T-helper 9 cell (primary cell): ENCODE results near the gene IL4R.

Experiments used
- DNase-seq: peaks from one replicate; pipeline ENCODE4 v3.0.0-alpha.2; 2020

IL4R gene

DNA sequence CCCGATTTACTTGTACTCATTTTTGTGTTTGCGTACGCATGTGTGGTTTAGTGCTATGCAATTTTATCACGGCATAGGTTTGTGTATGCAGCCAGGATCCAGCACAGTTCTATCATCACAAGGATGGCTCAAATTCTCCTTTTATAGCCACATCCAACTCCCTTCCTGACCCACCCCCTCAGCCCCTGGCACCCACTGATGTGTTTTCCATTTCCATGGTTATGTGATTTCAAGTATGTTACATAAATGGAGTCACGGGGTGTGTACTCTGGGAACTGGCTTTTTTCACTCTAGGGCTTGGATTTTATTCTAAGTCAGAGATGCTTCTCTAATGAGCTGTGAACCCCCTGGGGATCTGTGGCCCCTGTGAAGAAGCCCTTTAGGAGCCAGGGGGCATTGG, 16.8 kb downstream of the IL4R start:
- DNase-seq, result no peak

DNA sequence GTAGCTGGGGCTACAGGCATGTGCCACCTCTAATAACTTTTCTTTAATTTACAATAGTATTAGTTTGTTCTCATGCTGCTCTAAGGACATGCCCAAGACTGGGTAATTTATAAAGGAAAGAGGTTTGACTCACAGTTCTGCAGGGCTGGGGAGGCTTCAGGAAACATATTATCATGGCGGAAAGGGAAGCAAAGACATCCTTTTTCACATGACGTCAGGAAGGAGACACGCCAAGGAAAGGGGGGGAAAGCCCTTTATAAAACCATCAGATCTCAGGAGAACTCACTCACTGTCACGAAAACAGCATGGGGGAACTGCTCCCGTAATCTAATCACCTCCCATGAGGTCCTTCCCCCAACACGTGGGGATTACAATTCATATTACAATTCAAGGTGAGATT, 18.3 kb downstream of the IL4R start:
- DNase-seq, result no peak

DNA sequence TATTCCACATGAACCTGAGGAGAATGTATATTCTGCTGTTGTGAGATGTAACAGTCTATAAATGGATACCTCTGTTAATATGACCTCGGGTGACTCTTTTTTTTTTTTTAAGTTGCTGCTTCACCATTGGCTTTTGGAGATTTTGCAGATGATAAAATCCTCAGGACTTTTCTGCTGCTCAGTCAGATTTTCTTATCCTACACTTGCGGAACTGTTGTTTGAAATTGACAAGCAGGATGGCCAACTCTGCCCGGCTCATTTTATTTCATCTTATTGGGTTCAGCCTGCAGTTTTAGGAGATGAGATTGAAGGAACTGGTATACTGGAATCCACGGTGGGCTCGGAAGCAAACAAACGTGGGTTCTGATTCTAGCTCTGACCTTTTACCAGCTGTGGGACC, 19.3 kb downstream of the IL4R start:
- DNase-seq, result no peak

DNA sequence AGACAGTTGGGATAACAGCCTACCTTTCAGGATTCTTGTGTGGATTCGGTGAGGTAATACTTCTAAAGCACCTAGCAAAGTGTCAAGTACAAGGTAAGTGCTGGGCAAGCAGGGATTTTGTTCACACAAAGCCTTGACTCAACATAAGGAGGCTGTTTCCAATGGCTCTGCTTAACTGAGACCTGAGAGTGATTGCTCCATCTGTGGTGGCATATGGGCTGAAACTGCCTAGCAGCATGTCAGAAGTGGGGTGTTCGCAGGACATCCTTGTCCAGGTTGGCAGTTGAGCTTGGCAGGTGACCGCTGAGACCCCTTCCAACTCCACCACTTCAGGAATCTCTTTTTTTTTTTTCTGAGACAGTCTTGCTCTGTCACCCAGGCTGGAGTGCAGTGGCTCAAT, 19.8 kb downstream of the IL4R start:
- DNase-seq, result no peak

DNA sequence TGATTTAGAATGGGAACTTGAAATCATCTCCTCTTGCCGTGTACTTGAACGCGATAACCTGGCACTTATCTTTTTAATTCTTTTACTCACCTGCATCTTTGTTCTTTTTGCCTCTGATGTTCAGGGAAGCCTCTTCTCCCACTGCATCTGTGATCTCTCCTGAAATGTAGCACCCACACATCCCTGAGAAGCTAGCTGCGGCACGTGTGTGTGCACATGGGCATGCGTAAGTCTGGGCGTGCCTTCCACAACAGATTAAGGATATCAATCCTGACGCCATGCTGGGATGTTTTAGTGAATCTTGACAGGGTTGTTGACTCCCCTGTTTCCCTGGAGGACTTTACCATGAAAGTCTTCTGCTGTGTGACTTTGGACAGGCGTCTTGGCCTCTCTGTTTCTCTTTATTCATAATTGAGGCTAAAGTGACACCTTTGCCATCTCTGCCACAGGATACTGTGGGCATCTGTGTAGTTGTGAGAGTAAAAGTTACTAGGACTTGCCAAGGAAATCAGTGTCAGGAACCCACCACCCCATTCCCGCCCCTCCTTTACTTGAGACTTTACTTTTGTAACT, 20.5 kb downstream of the IL4R start:
- no peak for DNase-seq

DNA sequence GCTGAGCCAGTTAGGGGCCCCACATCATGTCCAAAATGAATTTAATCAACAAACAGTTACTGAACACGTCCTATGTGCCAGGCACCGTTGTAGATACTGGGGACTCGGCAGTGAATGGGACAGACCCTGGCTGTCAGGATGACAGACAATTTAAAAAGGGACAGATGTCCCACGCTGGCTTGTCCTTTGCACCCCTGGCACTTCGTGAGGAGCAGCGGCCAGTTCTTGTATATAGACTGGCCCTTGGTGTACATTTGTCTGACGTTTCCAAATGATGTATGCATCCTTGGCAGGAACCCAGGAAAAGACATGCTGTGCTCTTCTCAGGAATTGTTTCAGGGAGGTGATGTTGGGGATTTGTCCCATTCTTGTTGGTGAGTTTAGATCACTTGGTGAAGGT, 21.1 kb downstream of the IL4R start:
- no peak for DNase-seq

DNA sequence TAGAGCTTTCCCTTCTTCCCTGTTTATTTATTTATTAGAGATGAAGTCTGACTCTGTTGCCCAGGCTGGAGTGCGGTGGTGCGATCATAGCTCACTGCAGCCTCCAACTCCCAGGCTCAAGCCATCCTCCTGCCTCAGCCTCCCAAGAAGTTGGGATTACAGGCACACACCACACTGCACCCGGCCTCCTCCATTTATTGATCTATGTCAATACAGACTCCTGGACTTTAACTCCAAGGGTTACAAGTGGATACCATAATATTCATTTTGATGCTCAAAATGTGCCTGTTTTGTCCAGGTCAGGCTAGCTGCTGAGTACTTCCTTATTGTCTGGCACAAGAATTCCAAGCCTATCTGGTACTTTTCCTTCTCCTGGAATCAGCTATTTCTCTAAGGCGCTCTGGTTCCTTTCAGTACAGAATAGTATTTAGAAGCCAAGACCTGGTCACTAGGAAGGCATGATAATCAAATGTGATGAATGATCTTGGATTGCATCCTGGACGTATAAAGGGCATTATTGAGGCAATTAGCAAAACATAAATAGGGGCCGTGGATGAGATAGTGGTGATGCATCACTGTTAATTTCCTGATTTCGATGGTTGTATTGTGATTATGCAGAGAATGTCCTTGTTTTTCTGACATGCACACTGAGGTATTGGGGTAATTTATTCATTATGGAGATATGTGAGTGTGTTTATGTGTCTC, 21.7 kb downstream of the IL4R start:
- no peak for DNase-seq

DNA sequence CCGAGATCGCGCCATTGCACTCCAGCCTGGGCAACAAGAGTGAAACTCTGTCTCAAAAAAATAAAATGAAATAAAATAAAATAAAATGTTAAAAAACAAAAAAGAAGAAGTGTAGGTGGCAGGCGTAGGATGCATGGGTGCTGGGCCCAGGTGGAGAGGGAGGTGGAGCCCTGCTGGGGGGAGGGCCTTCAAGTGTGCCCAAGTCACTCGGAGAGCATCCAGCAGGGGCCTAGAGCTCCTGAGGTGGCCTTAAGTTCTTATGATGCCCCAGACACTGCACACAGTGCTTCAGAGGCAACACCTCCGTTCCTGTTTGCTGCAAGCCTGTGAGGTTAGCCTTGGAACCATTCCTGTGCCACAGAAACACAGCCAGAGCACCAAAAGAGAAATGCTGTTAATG, 23.2 kb downstream of the IL4R start:
- DNase-seq, result no peak

DNA sequence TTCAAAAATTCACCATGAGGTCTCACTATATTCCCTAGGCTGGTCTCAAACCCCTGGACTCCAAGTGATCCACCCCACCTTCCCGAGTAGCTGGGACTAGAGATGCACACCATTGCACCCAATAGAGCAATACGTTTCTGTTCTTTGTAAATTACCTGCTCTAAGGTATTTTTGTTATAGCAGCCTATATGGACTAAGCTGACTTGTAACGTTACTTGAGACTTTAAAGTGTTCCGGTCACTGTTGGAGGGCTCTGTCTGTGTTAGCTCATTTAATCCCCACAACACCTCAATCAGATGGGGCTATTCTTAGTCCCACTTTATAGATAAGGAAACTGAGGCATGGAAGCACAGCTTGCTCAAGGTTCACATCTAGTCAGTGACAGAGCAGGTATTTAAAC, 25.4 kb downstream of the IL4R start:
- DNase-seq, result no peak

DNA sequence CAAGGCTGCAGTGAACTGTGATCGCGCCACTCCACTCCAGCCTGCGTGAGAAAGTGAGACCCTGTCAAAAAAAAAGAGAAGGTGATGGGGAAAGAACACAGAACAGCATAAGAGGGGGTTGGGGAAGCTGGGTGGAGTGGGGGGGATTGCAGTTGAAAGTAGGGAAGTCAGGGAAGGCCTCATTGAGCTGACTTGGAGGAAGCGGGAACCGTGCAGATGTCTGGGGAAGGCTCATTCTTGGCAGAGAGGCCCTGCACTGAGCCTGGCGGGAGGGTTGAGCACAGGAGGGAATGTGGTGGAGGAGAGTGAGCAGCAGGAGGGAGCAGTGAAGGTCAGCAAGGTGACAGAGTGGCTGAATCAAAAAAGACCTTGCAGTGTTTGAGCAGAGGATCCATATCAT, 26.9 kb downstream of the IL4R start:
- DNase-seq, result no peak

DNA sequence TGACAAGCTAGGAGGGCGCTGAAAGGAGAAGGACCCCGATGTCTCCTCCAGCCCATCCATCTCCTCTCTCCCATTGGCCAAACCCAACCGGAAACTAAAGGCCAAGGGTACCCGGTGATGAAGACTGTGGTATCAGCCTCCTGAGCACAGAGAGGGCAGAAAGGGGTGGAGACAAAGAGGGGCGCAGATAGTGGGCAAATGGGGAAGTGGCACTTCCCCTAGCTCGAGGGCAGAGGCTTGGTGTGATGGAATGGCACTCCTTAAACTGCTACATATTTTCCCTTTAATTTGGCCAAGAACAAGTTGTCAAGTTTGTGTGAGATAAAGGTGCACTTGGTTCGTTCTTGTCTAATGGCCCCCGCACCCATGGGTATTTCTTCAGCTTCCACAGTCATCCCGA, 27.8 kb downstream of the IL4R start:
- DNase-seq, result no peak

DNA sequence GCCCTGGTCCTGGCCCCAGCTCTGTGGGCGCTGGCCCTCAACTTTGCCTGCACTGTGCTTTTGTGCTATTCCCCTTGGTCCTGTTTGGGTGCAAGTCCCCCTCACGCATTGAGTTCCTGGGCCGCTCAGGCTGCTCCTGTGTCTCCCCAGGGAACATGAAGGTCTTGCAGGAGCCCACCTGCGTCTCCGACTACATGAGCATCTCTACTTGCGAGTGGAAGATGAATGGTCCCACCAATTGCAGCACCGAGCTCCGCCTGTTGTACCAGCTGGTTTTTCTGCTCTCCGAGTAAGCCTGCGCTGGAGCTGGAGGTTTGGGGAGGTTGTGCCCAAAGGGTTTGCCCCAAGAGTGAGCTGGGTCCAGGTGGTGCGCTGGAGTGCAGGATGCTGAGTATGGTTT, 28.2 kb downstream of the IL4R start:
- DNase-seq, result no peak

DNA sequence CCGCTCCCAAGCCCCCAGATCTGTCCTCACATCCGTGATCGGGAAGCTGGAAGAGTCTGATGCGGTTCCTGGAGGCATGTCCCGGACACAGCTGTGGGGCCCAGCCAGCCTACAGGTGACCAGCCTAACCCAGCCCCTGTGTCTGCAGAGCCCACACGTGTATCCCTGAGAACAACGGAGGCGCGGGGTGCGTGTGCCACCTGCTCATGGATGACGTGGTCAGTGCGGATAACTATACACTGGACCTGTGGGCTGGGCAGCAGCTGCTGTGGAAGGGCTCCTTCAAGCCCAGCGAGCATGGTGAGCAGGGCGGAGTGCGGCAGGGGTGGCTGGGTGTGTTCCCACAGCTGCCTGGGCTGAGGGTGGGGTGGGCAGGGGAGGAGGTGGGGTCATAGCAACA, 30.9 kb downstream of the IL4R start:
- DNase-seq, result no peak

DNA sequence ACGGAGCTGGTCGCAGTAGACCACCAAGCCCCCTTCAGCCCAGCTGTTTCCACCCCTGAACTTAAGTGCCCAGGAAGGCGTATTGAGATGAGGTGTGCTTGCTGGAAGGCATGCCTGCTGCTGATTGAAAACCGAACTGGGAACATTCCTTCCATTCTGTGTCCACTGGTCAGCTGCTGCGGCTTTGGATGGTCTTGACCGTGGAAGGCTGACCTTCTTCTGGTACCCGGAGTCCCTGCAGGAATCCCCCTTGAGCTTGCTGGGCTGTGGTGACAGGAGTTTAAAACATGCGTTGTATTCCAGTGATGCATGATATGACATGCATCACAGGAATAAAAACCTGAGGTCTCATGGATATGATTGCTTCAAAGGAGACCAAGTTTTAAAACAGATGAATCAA, 31.4 kb downstream of the IL4R start:
- DNase-seq, result no peak

DNA sequence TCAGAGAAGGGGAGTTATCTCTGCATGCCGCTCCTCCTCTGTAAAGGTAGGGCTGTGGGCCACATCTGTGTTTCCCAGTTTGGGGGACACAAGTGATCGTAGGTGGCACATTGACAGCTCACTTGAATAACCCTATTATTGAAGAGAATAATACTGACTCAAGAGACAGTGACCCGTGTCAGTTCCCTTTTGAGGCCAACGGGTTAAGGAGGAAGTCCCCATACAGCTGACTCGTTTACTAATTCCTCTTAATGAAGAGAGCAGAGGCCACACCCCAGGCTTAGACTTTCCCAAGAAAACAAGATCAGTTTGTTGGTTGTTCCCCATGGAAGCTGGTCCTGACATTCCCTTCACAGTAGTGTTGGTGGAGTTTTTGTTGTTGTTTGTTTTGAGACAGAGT, 33.0 kb downstream of the IL4R start:
- DNase-seq, result no peak

DNA sequence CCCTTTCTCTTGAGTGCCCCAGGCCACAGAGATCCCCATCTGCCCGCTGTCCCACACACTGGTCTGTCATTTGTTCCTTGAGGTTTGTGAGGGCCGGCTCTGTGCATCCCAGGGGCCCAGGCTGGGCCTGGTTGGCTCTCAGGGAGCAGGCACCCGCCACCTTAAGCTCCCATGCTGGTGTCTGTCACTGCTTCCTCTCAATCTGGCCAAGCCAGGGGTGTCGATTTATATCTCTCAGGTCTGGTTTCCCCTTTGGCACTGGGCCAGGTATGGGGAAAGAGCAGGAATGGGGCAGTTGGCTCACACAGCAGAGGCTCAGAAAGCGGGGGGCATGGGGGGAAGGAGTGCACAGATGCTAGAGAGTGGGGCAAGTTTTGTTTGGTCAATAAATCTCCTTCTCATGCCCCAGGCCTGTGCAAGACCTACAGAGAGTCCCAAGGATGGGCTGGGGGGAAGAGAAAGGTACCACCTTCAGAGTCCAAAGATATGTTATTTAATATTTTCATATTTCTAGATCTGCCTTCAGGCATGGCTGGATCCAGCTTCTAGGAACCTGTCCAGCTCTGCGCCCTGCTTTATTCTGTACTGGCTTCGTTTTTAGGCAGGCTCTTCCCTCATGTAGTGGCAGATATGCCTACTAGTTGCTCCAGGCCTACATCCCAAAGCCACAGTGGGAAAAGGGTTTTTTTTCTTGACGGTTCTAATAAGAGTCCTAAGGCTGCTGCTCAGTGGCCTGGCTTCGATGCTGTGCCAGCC, 34.3 kb downstream of the IL4R start:
- DNase-seq, result no peak

DNA sequence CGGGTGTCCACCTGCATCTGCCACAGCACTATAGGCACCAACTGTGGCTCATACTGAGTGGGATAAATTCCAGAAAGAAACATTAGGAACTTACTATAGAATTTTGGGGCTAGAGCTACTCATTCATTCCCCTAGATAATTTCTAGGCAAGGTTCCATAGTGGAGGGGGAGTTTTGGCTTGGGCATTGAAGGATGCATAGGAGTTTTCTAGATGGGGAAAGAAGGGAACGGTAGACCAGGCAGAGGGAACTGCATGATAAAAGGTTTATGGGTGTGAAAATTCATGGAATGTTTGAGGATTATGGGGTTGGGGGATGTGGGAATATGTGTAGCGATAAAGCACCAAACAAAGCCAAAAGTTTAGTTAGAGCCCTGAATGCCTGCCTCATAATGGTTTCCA, 35.5 kb downstream of the IL4R start:
- no peak for DNase-seq

DNA sequence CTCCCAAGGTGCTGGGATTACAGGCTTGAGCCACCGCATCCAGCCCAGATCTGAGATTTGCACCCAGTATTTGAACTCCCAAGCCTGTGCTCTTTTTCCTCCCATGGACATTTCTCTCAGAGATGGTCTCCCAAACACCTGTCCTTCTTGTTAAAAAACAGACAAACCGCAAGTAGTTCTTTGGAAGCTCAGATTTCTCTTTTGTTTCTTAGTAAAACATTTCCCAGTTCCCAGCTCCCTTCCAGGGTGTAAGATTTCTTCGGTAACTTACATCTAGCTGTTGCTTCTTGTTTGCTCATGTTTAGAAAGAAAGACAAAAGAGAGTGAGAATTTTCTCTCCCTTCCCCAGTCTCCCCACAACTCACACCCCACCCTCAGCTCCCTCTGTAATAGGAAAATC, 36.2 kb downstream of the IL4R start:
- no peak for DNase-seq

DNA sequence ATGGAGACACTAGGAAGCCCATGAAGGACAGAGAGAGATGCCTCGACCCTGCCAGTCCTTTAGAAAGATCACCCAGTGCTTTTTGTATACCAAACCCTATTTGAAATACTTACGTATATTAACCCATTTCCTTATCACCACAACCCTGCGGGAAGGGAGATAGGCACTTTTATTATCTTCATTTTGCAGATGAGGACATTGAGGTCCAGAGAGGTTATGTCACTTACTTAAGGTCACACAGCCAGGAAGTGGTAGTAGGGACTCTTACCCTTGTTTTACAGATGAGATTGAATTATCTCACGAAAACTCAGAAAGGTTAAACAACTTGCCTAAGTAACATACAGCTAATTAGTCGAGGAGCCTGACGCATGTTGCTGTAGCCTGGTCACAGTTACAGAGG, 38.2 kb downstream of the IL4R start:
- DNase-seq, result no peak

DNA sequence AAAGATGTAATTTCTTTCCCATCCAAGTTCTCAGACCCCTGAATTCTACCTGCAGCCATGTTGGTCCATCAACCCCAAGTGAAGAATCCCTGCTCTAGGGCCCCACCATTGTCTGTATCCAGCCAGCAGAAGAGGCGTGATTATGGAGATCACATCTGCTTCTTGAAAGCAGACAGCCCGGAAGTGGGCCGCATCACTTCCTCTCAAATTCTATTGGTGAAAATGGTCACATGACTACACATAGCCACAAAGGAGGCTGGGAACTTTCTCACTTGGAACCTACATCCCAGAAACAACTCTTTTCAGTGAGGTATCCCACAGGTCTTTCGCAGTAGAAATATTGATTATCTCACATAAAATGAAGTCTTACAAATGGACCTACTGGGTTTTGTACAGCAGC, 40.1 kb downstream of the IL4R start:
- DNase-seq, result no peak

DNA sequence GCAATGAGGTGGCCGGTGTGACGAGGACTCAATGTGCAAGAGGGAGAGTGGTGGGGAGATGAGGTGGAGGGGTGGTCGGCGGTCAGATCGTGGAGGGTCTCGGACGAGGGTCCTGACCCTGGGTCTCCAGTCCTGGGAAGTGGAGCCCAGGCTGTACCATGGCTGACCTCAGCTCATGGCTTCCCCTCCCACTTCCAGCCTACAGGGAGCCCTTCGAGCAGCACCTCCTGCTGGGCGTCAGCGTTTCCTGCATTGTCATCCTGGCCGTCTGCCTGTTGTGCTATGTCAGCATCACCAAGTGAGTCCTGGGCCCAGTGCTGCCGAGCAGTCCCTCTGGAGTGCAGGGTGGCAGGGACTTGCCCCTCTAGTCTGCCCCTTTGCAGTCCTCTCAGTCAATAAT, 41.8 kb downstream of the IL4R start:
- DNase-seq, result no peak

DNA sequence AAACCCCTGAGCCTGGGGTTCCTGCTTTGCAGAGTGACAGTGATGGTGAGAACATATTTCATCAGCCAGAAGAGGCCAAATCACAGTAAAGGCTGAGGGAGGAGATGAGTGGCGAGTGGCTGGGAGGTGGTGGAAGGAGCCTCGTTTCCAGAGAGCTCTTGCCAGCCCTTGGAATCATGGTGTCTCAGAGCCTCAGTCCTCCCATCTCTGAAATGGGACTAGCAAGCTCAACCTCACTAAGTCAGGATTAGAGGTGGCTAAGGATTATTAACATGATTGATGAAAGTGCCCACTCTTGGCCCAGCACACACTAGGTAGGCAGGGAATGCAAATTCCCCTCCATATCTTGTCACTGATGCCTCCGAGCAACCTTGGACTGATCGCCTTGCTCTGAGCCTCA, 43.0 kb downstream of the IL4R start:
- no peak for DNase-seq

DNA sequence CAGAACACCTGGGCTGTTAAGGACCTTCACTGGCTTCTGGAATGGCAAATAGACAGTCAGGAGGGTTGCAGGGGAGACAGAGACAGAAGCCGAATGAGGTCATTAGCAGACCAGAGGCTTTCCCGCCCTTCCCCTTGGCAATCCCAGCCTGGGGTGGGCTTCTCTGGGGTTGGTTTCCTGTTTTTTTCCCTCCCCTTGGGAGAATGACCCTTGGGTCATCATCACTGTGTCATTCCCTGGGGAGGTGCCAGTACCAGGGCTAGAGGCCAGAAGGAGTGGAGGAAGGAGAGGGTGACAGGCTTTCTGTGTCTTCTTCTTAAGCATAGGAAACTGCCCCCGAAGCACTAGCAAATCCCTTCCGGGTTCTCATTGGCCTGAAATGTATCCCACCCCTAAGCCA, 45.3 kb downstream of the IL4R start:
- DNase-seq, result no peak

DNA sequence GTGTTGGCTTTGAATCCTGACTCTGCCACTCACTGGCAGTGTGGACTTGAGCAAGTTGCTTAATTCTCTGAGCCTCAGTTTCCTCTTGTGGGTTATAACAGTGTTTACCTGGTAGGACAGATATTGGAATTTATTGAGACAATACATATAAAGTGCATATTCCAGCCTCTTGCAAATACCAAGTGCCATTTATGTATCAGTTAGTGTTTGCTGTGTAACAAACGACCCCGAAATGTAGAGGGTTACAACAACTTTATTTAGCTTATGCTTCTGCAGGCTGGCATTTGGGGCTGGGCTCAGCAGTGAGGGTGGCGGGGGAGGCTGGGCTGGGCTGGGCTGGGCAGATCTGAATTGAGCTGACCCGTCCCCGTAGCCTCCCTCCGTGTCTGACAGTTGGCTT, 45.8 kb downstream of the IL4R start:
- no peak for DNase-seq

DNA sequence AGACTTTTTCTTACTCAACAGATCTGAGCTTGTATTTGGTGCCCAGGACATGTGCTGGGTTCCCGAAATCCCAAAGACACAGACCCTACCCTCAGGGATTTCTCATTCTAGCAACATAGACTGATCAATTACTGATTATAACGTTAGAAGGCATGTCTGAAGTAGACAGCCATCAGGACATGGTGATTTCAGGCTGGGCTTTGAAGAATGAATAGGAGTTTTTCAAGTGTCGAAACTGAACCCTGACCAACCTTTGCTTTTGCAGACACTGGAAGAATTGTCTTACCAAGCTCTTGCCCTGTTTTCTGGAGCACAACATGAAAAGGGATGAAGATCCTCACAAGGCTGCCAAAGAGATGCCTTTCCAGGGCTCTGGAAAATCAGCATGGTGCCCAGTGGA, 48.2 kb downstream of the IL4R start:
- no peak for DNase-seq
